GM23248 (cell line): Measurements from ENCODE around the gene CAST. TPM values are rescaled to one million over a fixed set of nuclear protein-coding genes. Genes with fewer than 3 reads are reported as not detected.
A peak's percentile ranks its signal among the peaks of the same experiment; 100 is the strongest.

Experiments used
- DNase-seq: peaks from one replicate; pipeline ENCODE4 v3.0.0-alpha.2; 2015
- H2AFZ ChIP-seq: fragments of 200-600 bp; sonication (generic); 2 replicates; pipeline ENCODE4 v1.6.1; 2016; ENCODE audit warnings: antibody characterized with exemption
- H3F3A ChIP-seq: fragments of 200-600 bp; sonication (generic); 2 replicates; pipeline ENCODE4 v1.6.1; 2016; ENCODE audit warnings: mild to moderate bottlenecking, antibody characterized with exemption, mixed run types; ENCODE audit not compliant: insufficient read depth
- H3K27ac ChIP-seq: fragments of 200-600 bp; sonication (generic); 2 replicates; pipeline ENCODE4 v1.5.1; 2016; ENCODE audit warnings: mild to moderate bottlenecking
- H3K27me3 ChIP-seq: fragments of 200-600 bp; sonication (generic); replicated peaks from 2 replicates; pipeline ENCODE4 v1.6.1; 2016; ENCODE audit warnings: mild to moderate bottlenecking; ENCODE audit not compliant: insufficient read depth
- H3K36me3 ChIP-seq: fragments of 200-600 bp; sonication (generic); 2 replicates; pipeline ENCODE4 v1.6.1; 2016; ENCODE audit warnings: low read depth, mild to moderate bottlenecking
- H3K4me1 ChIP-seq: fragments of 200-600 bp; sonication (generic); 2 replicates; pipeline ENCODE4 v1.6.1; 2016; ENCODE audit warnings: mild to moderate bottlenecking; ENCODE audit not compliant: insufficient read depth
- H3K4me2 ChIP-seq: fragments of 200-600 bp; sonication (generic); one replicate; pipeline ENCODE4 v1.6.1; 2016; ENCODE audit warnings: mild to moderate bottlenecking; ENCODE audit not compliant: unreplicated experiment
- H3K4me3 ChIP-seq: fragments of 200-600 bp; sonication (generic); 2 replicates; pipeline ENCODE4 v1.5.1; 2016; ENCODE audit warnings: mild to moderate bottlenecking
- H3K79me2 ChIP-seq: fragments of 200-600 bp; sonication (generic); 2 replicates; pipeline ENCODE4 v1.6.1; 2016; ENCODE audit warnings: mild to moderate bottlenecking; ENCODE audit not compliant: insufficient read depth
- H3K9ac ChIP-seq: fragments of 200-600 bp; sonication (generic); 2 replicates; pipeline ENCODE4 v1.6.1; 2016; ENCODE audit warnings: mild to moderate bottlenecking
- H3K9me2 ChIP-seq: fragments of 200-600 bp; sonication (generic); 2 replicates; pipeline ENCODE4 v1.6.1; 2016; ENCODE audit warnings: mixed run types, mild to moderate bottlenecking, moderate library complexity; ENCODE audit not compliant: insufficient read depth
- H3K9me3 ChIP-seq: fragments of 200-600 bp; sonication (generic); one replicate; pipeline ENCODE4 v1.6.1; 2017; ENCODE audit warnings: low read depth
- H4K20me1 ChIP-seq: fragments of 200-600 bp; sonication (generic); 2 replicates; pipeline ENCODE4 v1.6.0; 2016; ENCODE audit not compliant: insufficient read depth
- EZH2 ChIP-seq: fragments of 200-600 bp; sonication (generic); IDR thresholded peaks from 2 replicates; pipeline ENCODE4 v1.6.1; 2018; ENCODE audit warnings: antibody characterized with exemption, mild to moderate bottlenecking; ENCODE audit not compliant: insufficient read depth, poor library complexity, severe bottlenecking
- EZH2phosphoT487 ChIP-seq: fragments of 200-600 bp; sonication (generic); IDR thresholded peaks from 2 replicates; pipeline ENCODE4 v1.6.1; 2018; ENCODE audit warnings: antibody characterized with exemption, moderate library complexity, mild to moderate bottlenecking, low read depth; ENCODE audit not compliant: insufficient read depth
- WGBS, 2 experiments: methylation state at CpG; one replicate each; pipeline ENCODE4 v1.1.6; 2015 to 2017; ENCODE audit warnings: low lambda C conversion rate in 2 of 2, low coverage in 1 of 2; ENCODE audit errors: missing lambda C conversion rate in 2 of 2; 5-methylcytosine and 5-hydroxymethylcytosine counted together
- in situ Hi-C: fragments of 300-500 bp; cut with MboI; formaldehyde crosslinking; loops from 2 replicates; pipeline ENCODE4 v1.15.0; 2020
- polyA plus RNA-seq: library from polyadenylated mRNA; unstranded; fragments of >200 nt; fragmentation: Nextera tagmentation; extraction: Ambion mirVana; gene quantifications from 2 replicates; pipeline ENCODE4 v1.2.1, GENCODE V29; 2016
- total RNA-seq: library from RNA; depleted of rRNA; stranded (reverse); fragments of >200 nt; shearing (Covaris generic); gene quantifications from 2 replicates; pipeline ENCODE4 v1.2.3, GENCODE V29; 2014

The CAST gene
- total and polyA plus RNA-seq, 2 experiments from 2014 or later, result 179 to 196 TPM

- Histone ChIP-seq H3F3A (peaks cover 20% of the 10 kb centered on the region), H3K9me3 (no peaks in the 10 kb centered on the region), H3K36me3 (no peaks in the 10 kb centered on the region), H3K27ac (no peak overlapping the region), H3K27me3 (no peaks in the 10 kb centered on the region), H4K20me1 (no peaks in the 10 kb centered on the region), H3K4me3 (no peak overlapping the region), H3K9ac (no peak overlapping the region), H3K79me2 (no peaks in the 10 kb centered on the region), H3K9me2 (no peaks in the 10 kb centered on the region; the same call in 1 of the 2 replicates), H2AFZ (no peak overlapping the region), H3K4me1 (peaks cover 29% of the 10 kb centered on the region), H3K4me2 (no peak overlapping the region)
- DNase-seq, result peak; percentile 39
- no peak for TF ChIP-seq EZH2
- no peak for TF ChIP-seq EZH2phosphoT487
- in situ Hi-C loops, result no loop called here
- 63 to 67% methylated on average over 5 of the region's 5 CpGs for WGBS, 2 experiments
Measured at GRCh38 chr5:96649681-96650540, 12.3 kb upstream of the CAST start.

- TF ChIP-seq EZH2phosphoT487, result no peak
- no peak for TF ChIP-seq EZH2
- Histone ChIP-seq H3K9ac (no peak overlapping the region), H3K36me3 (no peaks in the 10 kb centered on the region), H3K9me2 (no peaks in the 10 kb centered on the region; the same call in 1 of the 2 replicates), H3K79me2 (no peaks in the 10 kb centered on the region), H3F3A (peaks cover 29% of the 10 kb centered on the region), H4K20me1 (no peaks in the 10 kb centered on the region), H3K27me3 (no peaks in the 10 kb centered on the region), H3K27ac (no peak overlapping the region), H3K4me3 (no peak overlapping the region), H3K4me2 (no peak overlapping the region), H3K4me1 (peaks cover 40% of the 10 kb centered on the region), H2AFZ (no peak overlapping the region), H3K9me3 (no peaks in the 10 kb centered on the region)
- 50 to 57% methylated on average over 5 of the region's 5 CpGs for WGBS, 2 experiments
- in situ Hi-C loops, result no loop called here
- no peak for DNase-seq
Measured at GRCh38 chr5:96651047-96651446, 11.1 kb upstream of the CAST start.

GRCh38 chr5:96651948-96652753, 10.0 kb upstream of the CAST start:
- H3K36me3 ChIP-seq, result no peaks in the 10 kb centered on the region
- H3K27ac ChIP-seq, result no peak overlapping the region
- no peak overlapping the region for H3K4me2 ChIP-seq
- no peaks in the 10 kb centered on the region for H3K79me2 ChIP-seq
- peaks cover 38% of the 10 kb centered on the region for H3F3A ChIP-seq
- H3K4me3 ChIP-seq, result no peak overlapping the region
- WGBS, 2 experiments, result 78 to 81% methylated on average over 4 of the region's 4 CpGs
- no peak for DNase-seq
- no peak overlapping the region for H2AFZ ChIP-seq
- no peak overlapping the region for H3K9ac ChIP-seq
- in situ Hi-C loops, result no loop called here
- peaks cover 50% of the 10 kb centered on the region for H3K4me1 ChIP-seq
- H3K9me2 ChIP-seq, result no peaks in the 10 kb centered on the region; the same call in 1 of the 2 replicates
- no peaks in the 10 kb centered on the region for H4K20me1 ChIP-seq
- no peaks in the 10 kb centered on the region for H3K27me3 ChIP-seq
- no peaks in the 10 kb centered on the region for H3K9me3 ChIP-seq
- TF ChIP-seq EZH2 (no peak), EZH2phosphoT487 (no peak)

DNA sequence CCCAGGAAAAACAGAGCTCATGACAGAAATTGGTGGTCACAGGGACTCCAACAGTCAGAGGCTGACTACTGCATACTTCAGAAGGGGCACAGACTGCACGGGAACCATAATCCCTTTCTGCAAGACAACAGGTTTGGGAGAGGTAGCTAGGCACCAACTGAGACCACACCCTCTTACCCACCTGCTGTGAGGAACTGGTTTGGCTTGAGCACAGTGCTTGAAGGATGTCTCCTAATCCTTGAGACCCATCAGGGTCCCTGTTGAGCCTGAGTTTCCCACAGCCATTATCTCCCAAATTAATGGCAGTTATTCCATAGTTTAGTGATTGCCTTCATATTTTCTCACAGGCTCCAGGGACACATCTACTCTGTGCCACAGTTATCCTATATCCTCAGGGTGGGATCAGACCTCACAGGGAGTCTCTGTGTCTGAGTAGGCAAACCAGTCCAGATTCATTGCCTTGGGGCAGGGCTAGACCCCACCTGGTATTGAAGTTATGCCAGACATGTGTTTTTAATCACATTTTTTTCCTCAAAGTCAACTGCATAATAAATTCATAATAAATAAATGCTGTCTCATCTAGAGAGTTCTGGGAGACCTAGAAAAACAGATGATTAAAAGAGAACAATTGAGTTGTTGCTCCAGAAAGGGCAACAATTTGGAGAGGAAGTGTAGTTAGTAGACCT, 9.3 kb upstream of the CAST start:
- Histone ChIP-seq H3K4me3 (no peak overlapping the region), H3K9me3 (no peaks in the 10 kb centered on the region), H3K4me2 (peak overlapping the region; percentile 19), H3K27ac (no peak overlapping the region), H3K27me3 (no peaks in the 10 kb centered on the region), H3K4me1 (peaks cover 57% of the 10 kb centered on the region), H3F3A (peaks cover 46% of the 10 kb centered on the region), H4K20me1 (no peaks in the 10 kb centered on the region), H3K9me2 (no peaks in the 10 kb centered on the region; the same call in 1 of the 2 replicates), H2AFZ (no peak overlapping the region), H3K9ac (no peak overlapping the region), H3K79me2 (no peaks in the 10 kb centered on the region), H3K36me3 (no peaks in the 10 kb centered on the region)
- 36 to 60% methylated on average over 1 of the region's 1 CpG for WGBS, 2 experiments
- DNase-seq, result no peak
- in situ Hi-C loops, result no loop called here
- TF ChIP-seq EZH2phosphoT487 (no peak), EZH2 (no peak)
